22Rv1 (cell line): Measurements from ENCODE around the gene RAB31.

Experiments used
- ZFX ChIP-seq: fragments of 450-650 bp; IDR thresholded peaks from 2 replicates; pipeline ENCODE4 v1.6.1; 2017; ENCODE audit warnings: antibody characterized with exemption, borderline replicate concordance
- TF ChIP-seq, protein P1 (sequence below): fragments of 450-650 bp; IDR thresholded peaks from 2 replicates; pipeline ENCODE4 v1.5.1; 2017; ENCODE audit warnings: mild to moderate bottlenecking

DNA sequence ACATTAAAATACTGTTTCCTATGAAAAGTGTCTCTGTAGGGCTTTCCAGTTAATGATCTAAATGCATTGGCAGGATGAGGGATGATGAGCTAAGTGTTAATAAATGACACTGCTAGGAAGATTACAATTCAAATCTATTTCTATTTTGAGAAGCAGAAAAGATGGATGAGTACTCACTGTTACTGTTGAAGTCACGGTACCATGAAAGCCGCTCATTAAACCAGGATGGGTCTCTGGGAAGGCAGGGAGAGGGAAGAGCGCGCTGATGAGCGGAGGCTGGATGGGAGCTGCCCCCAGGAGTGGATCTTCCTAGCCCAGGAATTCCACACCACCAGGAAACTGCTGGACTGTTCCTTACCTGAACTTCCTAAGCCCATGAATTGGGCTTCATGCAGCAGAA is 150.5 kb downstream of the RAB31 start:
- TF ChIP-seq, protein P1, sequence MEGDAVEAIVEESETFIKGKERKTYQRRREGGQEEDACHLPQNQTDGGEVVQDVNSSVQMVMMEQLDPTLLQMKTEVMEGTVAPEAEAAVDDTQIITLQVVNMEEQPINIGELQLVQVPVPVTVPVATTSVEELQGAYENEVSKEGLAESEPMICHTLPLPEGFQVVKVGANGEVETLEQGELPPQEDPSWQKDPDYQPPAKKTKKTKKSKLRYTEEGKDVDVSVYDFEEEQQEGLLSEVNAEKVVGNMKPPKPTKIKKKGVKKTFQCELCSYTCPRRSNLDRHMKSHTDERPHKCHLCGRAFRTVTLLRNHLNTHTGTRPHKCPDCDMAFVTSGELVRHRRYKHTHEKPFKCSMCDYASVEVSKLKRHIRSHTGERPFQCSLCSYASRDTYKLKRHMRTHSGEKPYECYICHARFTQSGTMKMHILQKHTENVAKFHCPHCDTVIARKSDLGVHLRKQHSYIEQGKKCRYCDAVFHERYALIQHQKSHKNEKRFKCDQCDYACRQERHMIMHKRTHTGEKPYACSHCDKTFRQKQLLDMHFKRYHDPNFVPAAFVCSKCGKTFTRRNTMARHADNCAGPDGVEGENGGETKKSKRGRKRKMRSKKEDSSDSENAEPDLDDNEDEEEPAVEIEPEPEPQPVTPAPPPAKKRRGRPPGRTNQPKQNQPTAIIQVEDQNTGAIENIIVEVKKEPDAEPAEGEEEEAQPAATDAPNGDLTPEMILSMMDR: no peak
- TF ChIP-seq ZFX: no peak
